Measurements from ENCODE around the gene SNRPA. TPM values are rescaled to one million over a fixed set of nuclear protein-coding genes. Genes with fewer than 3 reads are reported as not detected.

The SNRPA gene
- total and polyA plus RNA-seq, 7 experiments from 2014 or later = 44.1 to 166 (median 69.9) TPM

GRCh38 chr19:40741527-40742390 lies 9.2 kb upstream of the SNRPA start:
- H3K4me3 ChIP-seq (ENCODE audit: low read length) = no peak overlapping the region
- H3K36me3 Mint-ChIP-seq = peaks cover 0 to 12% (median 3%) of the 10 kb centered on the region in 5 donors
- H3K9me3 Mint-ChIP-seq = no peaks in the 10 kb centered on the region
- ATAC-seq = no peak
- no peak overlapping the region for H3K27ac ChIP-seq (ENCODE audit: low read depth, low read length)
- no peaks in the 10 kb centered on the region for H3K9me3 ChIP-seq (ENCODE audit: control insufficient read depth in 2 of 3, low read length in 3 of 3)
- ChIA-PET CTCF (interaction anchor here (0.5 to 0.9 kb wide), 2 partner anchors 9 to 107 kb away, joined by 3 read pairs; no protein-coding TSS in a partner anchor), POLR2A (interaction anchor here (0.7 kb wide), 1 partner anchor 9 kb away, joined by 3 read pairs; the partner anchor contains the start of gene ACTMAP)
- intact Hi-C loops (cut with micrococcal nuclease) = no loop called here
- no peaks in the 10 kb centered on the region for H3K27me3 ChIP-seq (ENCODE audit: control insufficient read depth in 2 of 2, insufficient read depth in 2 of 2, low read length in 2 of 2)
- peaks cover 0 to 31% (median 0%) of the 10 kb centered on the region in 3 experiments for H3K36me3 ChIP-seq (ENCODE audit: control insufficient read depth in 2 of 3, insufficient read depth in 3 of 3, low read length in 3 of 3)
- H3K4me1 Mint-ChIP-seq = peaks cover 0 to 3% (median 0%) of the 10 kb centered on the region in 7 donors
- peak overlapping the region in 1 of 9 donors; percentile 46 for H3K27ac Mint-ChIP-seq
- no peak for DNase-seq
- no peaks in the 10 kb centered on the region for H3K27me3 Mint-ChIP-seq
- no peak overlapping the region for H3K4me3 Mint-ChIP-seq
- H3K4me1 ChIP-seq (ENCODE audit: control insufficient read depth in 2 of 2, insufficient read depth in 2 of 2, low read length in 2 of 2) = no peaks in the 10 kb centered on the region

- Mint-ChIP-seq H3K4me3 (no peak overlapping the region), H3K27ac (no peak overlapping the region), H3K4me1 (peaks cover 0 to 3% (median 0%) of the 10 kb centered on the region in 7 donors), H3K36me3 (peaks cover 0 to 11% (median 3%) of the 10 kb centered on the region in 5 donors), H3K27me3 (no peaks in the 10 kb centered on the region), H3K9me3 (no peaks in the 10 kb centered on the region)
- Histone ChIP-seq H3K27me3 (ENCODE audit: control insufficient read depth in 2 of 2, insufficient read depth in 2 of 2, low read length in 2 of 2) (no peaks in the 10 kb centered on the region), H3K36me3 (ENCODE audit: control insufficient read depth in 2 of 3, insufficient read depth in 3 of 3, low read length in 3 of 3) (peaks cover 0 to 24% (median 0%) of the 10 kb centered on the region in 3 experiments), H3K4me1 (ENCODE audit: control insufficient read depth in 2 of 2, insufficient read depth in 2 of 2, low read length in 2 of 2) (no peaks in the 10 kb centered on the region), H3K4me3 (ENCODE audit: low read length) (no peak overlapping the region), H3K9me3 (ENCODE audit: control insufficient read depth in 2 of 3, low read length in 3 of 3) (no peaks in the 10 kb centered on the region), H3K27ac (ENCODE audit: low read depth, low read length) (no peak overlapping the region)
- ATAC-seq (no peak), DNase-seq (no peak)
- CTCF ChIA-PET = interaction anchor here (0.9 kb wide), 1 partner anchor 108 kb away, joined by 3 read pairs; no protein-coding TSS in a partner anchor
- intact Hi-C loops (cut with micrococcal nuclease) = no loop called here
- POLR2A ChIA-PET = interaction anchor here (0.7 kb wide), 1 partner anchor 8 kb away, joined by 3 read pairs; the partner anchor contains the start of gene ACTMAP
These were observed 8.5 kb upstream of the SNRPA start for GRCh38 chr19:40742477-40742876.

GRCh38 chr19:40742886-40743285 lies 8.1 kb upstream of the SNRPA start:
- CTCF ChIA-PET = interaction anchor here (1.2 kb wide), 1 partner anchor 26 kb away, joined by 3 read pairs; the partner anchor contains the start of gene ITPKC
- POLR2A ChIA-PET = interaction anchor here (0.7 to 0.9 kb wide), 3 partner anchors 8 to 55 kb away, joined by 3 read pairs; partner anchors contain the start of gene ACTMAP
- H3K27ac Mint-ChIP-seq = no peak overlapping the region
- no peak overlapping the region for H3K27ac ChIP-seq (ENCODE audit: low read depth, low read length)
- DNase-seq (no peak), ATAC-seq (no peak)
- no peaks in the 10 kb centered on the region for H3K9me3 ChIP-seq (ENCODE audit: control insufficient read depth in 2 of 3, low read length in 3 of 3)
- no peaks in the 10 kb centered on the region for H3K27me3 Mint-ChIP-seq
- peaks cover 0 to 8% (median 3%) of the 10 kb centered on the region in 5 donors for H3K36me3 Mint-ChIP-seq
- intact Hi-C loops (cut with micrococcal nuclease) = no loop called here
- H3K27me3 ChIP-seq (ENCODE audit: control insufficient read depth in 2 of 2, insufficient read depth in 2 of 2, low read length in 2 of 2) = no peaks in the 10 kb centered on the region
- no peaks in the 10 kb centered on the region for H3K9me3 Mint-ChIP-seq
- H3K4me1 ChIP-seq (ENCODE audit: control insufficient read depth in 2 of 2, insufficient read depth in 2 of 2, low read length in 2 of 2) = no peaks in the 10 kb centered on the region
- H3K36me3 ChIP-seq (ENCODE audit: control insufficient read depth in 2 of 3, insufficient read depth in 3 of 3, low read length in 3 of 3) = peaks cover 0 to 22% (median 0%) of the 10 kb centered on the region in 3 experiments
- peaks cover 0 to 3% (median 0%) of the 10 kb centered on the region in 7 donors for H3K4me1 Mint-ChIP-seq
- H3K4me3 Mint-ChIP-seq = no peak overlapping the region
- no peak overlapping the region for H3K4me3 ChIP-seq (ENCODE audit: low read length)

DNA sequence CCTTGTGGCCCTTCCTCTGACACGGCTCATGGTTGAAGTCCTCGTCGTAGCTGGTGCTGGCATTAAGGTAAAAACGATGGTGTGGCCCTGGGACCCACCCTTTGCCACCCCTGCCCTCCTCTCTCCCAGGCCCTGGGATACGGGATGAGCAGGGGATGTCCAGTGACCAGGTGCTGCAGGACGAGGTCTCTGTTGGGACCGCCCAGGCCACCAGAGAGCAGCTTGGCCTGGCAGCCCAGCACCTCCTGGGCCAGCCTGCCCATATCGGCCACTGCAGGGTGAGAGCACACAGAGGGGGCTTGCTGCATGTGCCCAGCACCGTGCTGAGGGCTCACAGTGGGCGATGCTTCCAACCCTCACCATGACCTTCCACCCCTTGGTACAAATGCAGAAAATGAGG lies 7.1 kb upstream of the SNRPA start:
- ATAC-seq = no peak
- Histone ChIP-seq H3K27me3 (ENCODE audit: control insufficient read depth in 2 of 2, insufficient read depth in 2 of 2, low read length in 2 of 2) (no peaks in the 10 kb centered on the region), H3K27ac (ENCODE audit: low read depth, low read length) (no peak overlapping the region), H3K4me1 (ENCODE audit: control insufficient read depth in 2 of 2, insufficient read depth in 2 of 2, low read length in 2 of 2) (no peaks in the 10 kb centered on the region), H3K36me3 (ENCODE audit: control insufficient read depth in 2 of 3, insufficient read depth in 3 of 3, low read length in 3 of 3) (peaks cover 0 to 16% (median 0%) of the 10 kb centered on the region in 3 experiments), H3K4me3 (ENCODE audit: low read length) (no peak overlapping the region), H3K9me3 (ENCODE audit: control insufficient read depth in 2 of 3, low read length in 3 of 3) (no peaks in the 10 kb centered on the region)
- Mint-ChIP-seq H3K27me3 (no peaks in the 10 kb centered on the region), H3K27ac (no peak overlapping the region), H3K4me1 (peaks cover 0 to 6% (median 3%) of the 10 kb centered on the region in 7 donors), H3K36me3 (peaks cover 0 to 5% (median under 1%) of the 10 kb centered on the region in 5 donors), H3K4me3 (peak overlapping the region in 1 of 10 donors; percentile 45), H3K9me3 (no peaks in the 10 kb centered on the region)
- ChIA-PET CTCF (interaction anchor here (1.2 kb wide), 1 partner anchor 27 kb away, joined by 3 read pairs; the partner anchor contains the start of gene ITPKC), POLR2A (interaction anchor here (0.9 kb wide), 1 partner anchor 16 kb away, joined by 3 read pairs; no protein-coding TSS in a partner anchor)
- intact Hi-C loops (cut with micrococcal nuclease) = no loop called here
- no peak for DNase-seq

DNA sequence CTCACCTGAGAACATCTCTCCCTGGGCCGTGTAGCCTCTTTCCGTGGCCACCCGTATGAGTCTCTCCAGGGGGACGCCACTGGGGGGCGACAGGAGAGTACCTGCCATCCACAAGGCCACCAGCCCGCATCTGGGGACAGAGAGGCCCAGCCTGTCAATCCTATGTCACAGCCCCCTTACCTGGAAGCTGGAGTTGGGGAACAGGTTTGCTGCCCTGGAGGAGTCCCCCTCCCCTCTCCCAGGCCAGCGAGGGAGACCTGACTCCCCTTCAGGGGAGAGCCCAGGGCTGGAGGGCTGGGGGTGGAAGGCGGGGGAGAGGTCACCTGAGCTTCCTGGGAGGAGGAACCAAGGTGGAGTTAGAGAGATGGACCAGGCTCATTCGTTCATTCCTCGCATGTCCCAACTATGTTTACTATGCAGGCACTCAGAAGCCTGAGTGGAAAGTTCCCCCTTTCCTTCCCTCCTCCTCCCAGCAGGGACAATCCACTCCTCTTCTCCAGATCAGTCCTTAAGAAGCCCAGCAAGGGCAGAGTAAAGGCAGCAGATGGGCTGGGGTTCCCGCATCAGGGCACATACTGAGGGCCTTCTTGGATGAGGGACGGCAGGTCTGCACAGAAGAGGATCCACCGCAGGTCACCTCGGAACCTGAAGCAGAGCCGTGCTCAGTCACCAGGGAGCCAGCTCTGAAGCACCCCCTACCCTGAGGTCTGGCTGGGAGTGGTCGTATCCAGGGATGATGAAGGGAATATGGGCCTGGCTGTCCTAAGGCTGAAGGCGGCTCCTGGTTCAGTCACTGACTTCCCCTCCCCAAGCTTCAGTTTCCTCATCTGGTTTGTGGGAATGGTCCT lies 6.2 kb upstream of the SNRPA start:
- peak overlapping the region in 1 of 9 donors; percentile 78 for H3K27ac Mint-ChIP-seq
- ATAC-seq = no peak

GRCh38 chr19:40745402-40745780 lies 5.6 kb upstream of the SNRPA start:
- no peaks in the 10 kb centered on the region for H3K27me3 ChIP-seq (ENCODE audit: control insufficient read depth in 2 of 2, insufficient read depth in 2 of 2, low read length in 2 of 2)
- H3K4me3 ChIP-seq (ENCODE audit: low read length) = no peak overlapping the region
- ChIA-PET POLR2A (interaction anchor here (1.3 kb wide), 1 partner anchor 33 kb away, joined by 3 read pairs; no protein-coding TSS in a partner anchor), CTCF (interaction anchor here (0.6 to 1.6 kb wide), 3 partner anchors 61 to 896 kb away, joined by 3 to 9 read pairs (median 3); no protein-coding TSS in a partner anchor)
- Mint-ChIP-seq H3K27me3 (no peaks in the 10 kb centered on the region), H3K27ac (peak overlapping the region in 1 of 9 donors; percentile 78), H3K9me3 (peaks cover 0 to 1% (median 0%) of the 10 kb centered on the region in 11 donors), H3K4me3 (no peak overlapping the region), H3K36me3 (peaks cover 0 to 5% (median 0%) of the 10 kb centered on the region in 5 donors), H3K4me1 (peaks cover 11 to 19% (median 14%) of the 10 kb centered on the region in 7 donors)
- peaks cover 0 to 4% (median 0%) of the 10 kb centered on the region in 3 experiments for H3K36me3 ChIP-seq (ENCODE audit: control insufficient read depth in 2 of 3, insufficient read depth in 3 of 3, low read length in 3 of 3)
- ATAC-seq = no peak
- intact Hi-C loops (cut with micrococcal nuclease) = no loop called here
- no peaks in the 10 kb centered on the region for H3K9me3 ChIP-seq (ENCODE audit: control insufficient read depth in 2 of 3, low read length in 3 of 3)
- peaks cover 8 to 10% of the 10 kb centered on the region in 2 donors for H3K4me1 ChIP-seq (ENCODE audit: control insufficient read depth in 2 of 2, insufficient read depth in 2 of 2, low read length in 2 of 2)
- H3K27ac ChIP-seq (ENCODE audit: low read depth, low read length) = no peak overlapping the region
- DNase-seq = no peak

More for the DNA sequence above, 6.2 kb upstream of the SNRPA start:
- no peaks in the 10 kb centered on the region for H3K9me3 ChIP-seq (ENCODE audit: control insufficient read depth in 2 of 3, low read length in 3 of 3)
- Mint-ChIP-seq H3K9me3 (peaks cover 0 to 1% (median 0%) of the 10 kb centered on the region in 11 donors), H3K36me3 (peaks cover 0 to 3% (median 0%) of the 10 kb centered on the region in 5 donors), H3K4me3 (no peak overlapping the region), H3K4me1 (peaks cover 4 to 13% (median 7%) of the 10 kb centered on the region in 7 donors), H3K27me3 (no peaks in the 10 kb centered on the region)
- H3K4me1 ChIP-seq (ENCODE audit: control insufficient read depth in 2 of 2, insufficient read depth in 2 of 2, low read length in 2 of 2) = peaks cover 4 to 5% of the 10 kb centered on the region in 2 donors
- peak in 1 of 9 donors; percentile 15 for DNase-seq
- ChIA-PET CTCF (interaction anchor here (1.1 to 1.6 kb wide), 2 partner anchors 62 to 74 kb away, joined by 3 to 9 read pairs; no protein-coding TSS in a partner anchor), POLR2A (interaction anchor here (1.3 kb wide), 1 partner anchor 34 kb away, joined by 3 read pairs; no protein-coding TSS in a partner anchor)
- no peak overlapping the region for H3K4me3 ChIP-seq (ENCODE audit: low read length)
- H3K27me3 ChIP-seq (ENCODE audit: control insufficient read depth in 2 of 2, insufficient read depth in 2 of 2, low read length in 2 of 2) = no peaks in the 10 kb centered on the region
- H3K36me3 ChIP-seq (ENCODE audit: control insufficient read depth in 2 of 3, insufficient read depth in 3 of 3, low read length in 3 of 3) = peaks cover 0 to 8% (median 0%) of the 10 kb centered on the region in 3 experiments
- intact Hi-C loops (cut with micrococcal nuclease) = no loop called here
- H3K27ac ChIP-seq (ENCODE audit: low read depth, low read length) = no peak overlapping the region
